Sciatic nerve (tissue), 2 donors: ENCODE results near the gene PHACTR3. TPM values are rescaled to one million over a fixed set of nuclear protein-coding genes. Genes with fewer than 3 reads are reported as not detected.

Source experiments
- ATAC-seq: fragments of 200-7000 bp; cut with Tn5 transposase; one replicate; pipeline ENCODE4 v1.9.1; 2020; ENCODE audit warnings: mild to moderate bottlenecking, moderate library complexity
- DNase-seq: peaks from one replicate; pipeline ENCODE4 v3.0.0-alpha.2; 2020; ENCODE audit warnings: low spot score
- intact Hi-C: fragments of 100-400 bp; cut with DNase I; formaldehyde crosslinking; loops from one replicate; pipeline ENCODE4 v1.14.2; 2022
- total RNA-seq: library from RNA; stranded (reverse); fragmentation: NEBNext Ultra II Directional; extraction: Animal tissue kit (Norgen Biotek cat#: 25700); gene quantifications from one replicate; pipeline ENCODE4 v1.2.1, GENCODE V29; 2021
- donor health status: DM: no; HTN: no; CAD: no.
- donor health status: DM: no; HTN: no; CAD: no.

The PHACTR3 gene
- total RNA-seq, 1 donor from 2014 or later = not detected

GRCh38 chr20:59673288-59673997, 69.1 kb downstream of the PHACTR3 start:
- DNase-seq = no peak
- intact Hi-C loops = no loop called here
- ATAC-seq = no peak

- intact Hi-C loops = no loop called here
- ATAC-seq = no peak
- no peak for DNase-seq
These were observed 69.7 kb downstream of the PHACTR3 start for GRCh38 chr20:59673998-59674445.

- ATAC-seq (no peak), DNase-seq (no peak)
- intact Hi-C loops = no loop called here
These were observed 71.9 kb downstream of the PHACTR3 start for GRCh38 chr20:59676126-59676850.

GRCh38 chr20:59676851-59677182, 72.5 kb downstream of the PHACTR3 start:
- intact Hi-C loops = no loop called here
- ATAC-seq (no peak), DNase-seq (no peak)

GRCh38 chr20:59677586-59677985, 73.2 kb downstream of the PHACTR3 start:
- no peak for ATAC-seq
- DNase-seq = no peak
- intact Hi-C loops = no loop called here

GRCh38 chr20:59678288-59678687, 73.9 kb downstream of the PHACTR3 start:
- intact Hi-C loops = no loop called here
- ATAC-seq = no peak
- DNase-seq = no peak

- intact Hi-C loops = no loop called here
- ATAC-seq = no peak
- no peak for DNase-seq
These were observed 74.6 kb downstream of the PHACTR3 start for GRCh38 chr20:59678951-59679350.

GRCh38 chr20:59680148-59680650, 75.9 kb downstream of the PHACTR3 start:
- intact Hi-C loops = no loop called here
- ATAC-seq (no peak), DNase-seq (no peak)

GRCh38 chr20:59680852-59681251, 76.5 kb downstream of the PHACTR3 start:
- intact Hi-C loops = no loop called here
- ATAC-seq (no peak), DNase-seq (no peak)

- DNase-seq = no peak
- intact Hi-C loops = no loop called here
- no peak for ATAC-seq
These were observed 78.3 kb downstream of the PHACTR3 start for GRCh38 chr20:59682603-59683002.

GRCh38 chr20:59683181-59683580, 78.8 kb downstream of the PHACTR3 start:
- no peak for DNase-seq
- intact Hi-C loops = no loop called here
- ATAC-seq = no peak

GRCh38 chr20:59684685-59685242, 80.4 kb downstream of the PHACTR3 start:
- no peak for DNase-seq
- intact Hi-C loops = no loop called here
- ATAC-seq = no peak

GRCh38 chr20:59686404-59687346, 82.3 kb downstream of the PHACTR3 start:
- intact Hi-C loops = no loop called here
- DNase-seq = no peak
- no peak for ATAC-seq

- ATAC-seq (no peak), DNase-seq (no peak)
- intact Hi-C loops = no loop called here
These were observed 84.0 kb downstream of the PHACTR3 start for GRCh38 chr20:59688356-59688755.

- DNase-seq = no peak
- ATAC-seq = no peak
- intact Hi-C loops = no loop called here
These were observed 84.7 kb downstream of the PHACTR3 start for GRCh38 chr20:59688999-59689398.

GRCh38 chr20:59690101-59690500, 85.8 kb downstream of the PHACTR3 start:
- intact Hi-C loops = no loop called here
- no peak for DNase-seq
- ATAC-seq = no peak

- DNase-seq = no peak
- ATAC-seq = no peak
- intact Hi-C loops = no loop called here
These were observed 86.6 kb downstream of the PHACTR3 start for GRCh38 chr20:59690976-59691375.

- ATAC-seq = no peak
- no peak for DNase-seq
- intact Hi-C loops = no loop called here
These were observed 87.8 kb downstream of the PHACTR3 start for GRCh38 chr20:59692139-59692538.

- ATAC-seq (no peak), DNase-seq (no peak)
- intact Hi-C loops = no loop called here
These were observed 89.2 kb downstream of the PHACTR3 start for GRCh38 chr20:59693587-59693986.
